ENCODE data around the gene ILKAP.

ILKAP gene

GRCh38 chr2:238231809-238232208, 28.3 kb upstream of the ILKAP start:
- no peaks in the 10 kb centered on the region for H3K9me3 ChIP-seq (replicated peaks; ENCODE audit: insufficient read depth, low read length)
- no peak overlapping the region for H3K4me3 ChIP-seq (ENCODE audit: low read length)
- no peaks in the 10 kb centered on the region for H3K4me1 ChIP-seq (ENCODE audit: low read length)
- TF ChIP-seq EZH2 (optimal IDR thresholded peaks at IDR 0.05; ENCODE audit: low read depth, low read length) = no peak
- TF ChIP-seq EZH2phosphoT487 (IDR thresholded peaks at IDR 0.05; ENCODE audit: low read length) = no peak
- TF ChIP-seq CTCF (IDR thresholded peaks at IDR 0.05; ENCODE audit: low read length) = no peak
- H3K4me2 ChIP-seq (ENCODE audit: low read depth, low read length) = peak overlapping the region; percentile 81; the same call in 1 of the 2 replicates
- H3K79me2 ChIP-seq (ENCODE audit: low read length) = no peaks in the 10 kb centered on the region
- H2AFZ ChIP-seq (ENCODE audit: low read length) = no peak overlapping the region
- no peaks in the 10 kb centered on the region for H3K9me2 ChIP-seq (replicated peaks; ENCODE audit: insufficient read depth, low read length)
- H3K27ac ChIP-seq (ENCODE audit: low read length) = no peak overlapping the region
- no peak overlapping the region for H3K9ac ChIP-seq (ENCODE audit: low read length)
- no peaks in the 10 kb centered on the region for H3K36me3 ChIP-seq (replicated peaks; ENCODE audit: insufficient read depth, low read length)
- H4K20me1 ChIP-seq (ENCODE audit: insufficient read depth, low read length) = no peaks in the 10 kb centered on the region
- no peak for DNase-seq
- H3F3A ChIP-seq (ENCODE audit: insufficient read depth, low read length) = no peaks in the 10 kb centered on the region
- peaks cover 8% of the 10 kb centered on the region for H3K27me3 ChIP-seq (replicated peaks; ENCODE audit: insufficient read depth, low read length)

DNA sequence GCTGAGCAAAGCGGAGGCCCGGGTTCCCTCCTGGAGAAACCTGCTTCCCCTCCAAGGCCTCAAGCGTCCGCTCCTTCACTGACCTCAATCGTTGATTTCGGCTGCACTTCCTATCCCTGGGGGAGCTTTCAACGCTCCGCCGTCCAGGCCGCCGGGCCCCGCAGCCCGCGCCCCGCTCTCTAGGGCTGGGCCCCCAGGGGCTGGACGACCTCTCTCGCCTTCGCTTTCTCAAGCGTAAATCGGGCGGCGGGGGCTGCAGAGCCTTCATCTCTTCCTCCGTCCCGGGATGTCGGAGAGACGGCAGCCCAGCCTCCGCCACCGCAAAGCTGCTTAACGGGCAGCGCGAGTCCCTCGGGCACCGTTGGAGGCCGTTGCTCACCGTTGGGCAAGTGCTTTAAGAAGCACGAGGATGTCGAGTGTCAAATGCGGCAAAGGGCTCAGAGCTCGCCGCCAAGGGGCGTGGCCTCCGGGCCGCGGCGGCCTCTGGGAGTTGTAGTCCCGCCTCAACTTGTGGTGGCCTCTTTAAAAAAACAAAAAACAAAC, 27.8 kb upstream of the ILKAP start:
- H2AFZ ChIP-seq (ENCODE audit: low read length) = peak overlapping the region; percentile 63; the same call in 1 of the 2 replicates

DNA sequence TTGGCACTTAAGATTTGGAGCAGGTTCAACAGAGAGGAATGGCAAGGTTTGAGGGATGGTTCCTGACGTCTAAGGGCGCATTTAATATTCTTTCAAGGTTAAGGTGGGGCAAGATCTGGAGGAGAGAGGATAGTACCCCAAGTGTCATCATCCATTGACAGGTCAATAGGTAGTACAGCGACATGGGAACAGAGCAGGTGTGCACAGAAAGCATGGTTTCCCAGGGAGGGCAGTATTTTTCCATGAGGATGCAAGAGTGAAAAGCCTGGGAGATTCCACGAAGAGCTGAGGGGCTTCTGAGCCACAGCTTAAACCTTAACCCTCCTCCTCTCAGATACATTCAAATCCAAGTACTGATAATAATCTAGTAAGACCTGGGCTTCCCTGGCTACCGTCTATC, 27.2 kb upstream of the ILKAP start:
- H3K36me3 ChIP-seq (replicated peaks; ENCODE audit: insufficient read depth, low read length) = no peaks in the 10 kb centered on the region
- H3K4me2 ChIP-seq (ENCODE audit: low read depth, low read length) = peak overlapping the region; percentile 81; the same call in 1 of the 2 replicates
- H3F3A ChIP-seq (ENCODE audit: insufficient read depth, low read length) = no peaks in the 10 kb centered on the region
- no peak overlapping the region for H3K27ac ChIP-seq (ENCODE audit: low read length)
- TF ChIP-seq CTCF (IDR thresholded peaks at IDR 0.05; ENCODE audit: low read length) = no peak
- no peak for TF ChIP-seq EZH2 (optimal IDR thresholded peaks at IDR 0.05; ENCODE audit: low read depth, low read length)
- TF ChIP-seq EZH2phosphoT487 (IDR thresholded peaks at IDR 0.05; ENCODE audit: low read length) = no peak
- no peak overlapping the region for H2AFZ ChIP-seq (ENCODE audit: low read length)
- H3K27me3 ChIP-seq (replicated peaks; ENCODE audit: insufficient read depth, low read length) = peaks cover 8% of the 10 kb centered on the region; the same call in 1 of the 2 replicates
- DNase-seq = no peak
- peak overlapping the region; percentile 60; the same call in 1 of the 2 replicates for H3K4me3 ChIP-seq (ENCODE audit: low read length)
- H3K79me2 ChIP-seq (ENCODE audit: low read length) = no peaks in the 10 kb centered on the region
- no peak overlapping the region for H3K9ac ChIP-seq (ENCODE audit: low read length)
- no peaks in the 10 kb centered on the region for H3K9me2 ChIP-seq (replicated peaks; ENCODE audit: insufficient read depth, low read length)
- H3K4me1 ChIP-seq (ENCODE audit: low read length) = no peaks in the 10 kb centered on the region
- no peaks in the 10 kb centered on the region for H4K20me1 ChIP-seq (ENCODE audit: insufficient read depth, low read length)
- H3K9me3 ChIP-seq (replicated peaks; ENCODE audit: insufficient read depth, low read length) = no peaks in the 10 kb centered on the region

More for the DNA sequence above, 27.8 kb upstream of the ILKAP start:
- Histone ChIP-seq H3K27ac (ENCODE audit: low read length) (no peak overlapping the region), H3F3A (ENCODE audit: insufficient read depth, low read length) (no peaks in the 10 kb centered on the region), H3K4me3 (ENCODE audit: low read length) (peak overlapping the region; percentile 60), H4K20me1 (ENCODE audit: insufficient read depth, low read length) (no peaks in the 10 kb centered on the region), H3K4me2 (ENCODE audit: low read depth, low read length) (peak overlapping the region; percentile 81), H3K9ac (ENCODE audit: low read length) (no peak overlapping the region; the same call in 1 of the 2 replicates), H3K9me2 (replicated peaks; ENCODE audit: insufficient read depth, low read length) (no peaks in the 10 kb centered on the region), H3K4me1 (ENCODE audit: low read length) (no peaks in the 10 kb centered on the region), H3K9me3 (replicated peaks; ENCODE audit: insufficient read depth, low read length) (no peaks in the 10 kb centered on the region), H3K27me3 (replicated peaks; ENCODE audit: insufficient read depth, low read length) (peaks cover 8% of the 10 kb centered on the region), H3K79me2 (ENCODE audit: low read length) (no peaks in the 10 kb centered on the region), H3K36me3 (replicated peaks; ENCODE audit: insufficient read depth, low read length) (no peaks in the 10 kb centered on the region)
- TF ChIP-seq EZH2phosphoT487 (IDR thresholded peaks at IDR 0.05; ENCODE audit: low read length) (no peak), CTCF (IDR thresholded peaks at IDR 0.05; ENCODE audit: low read length) (no peak), EZH2 (optimal IDR thresholded peaks at IDR 0.05; ENCODE audit: low read depth, low read length) (no peak)
- DNase-seq = peak; percentile 77

Data from MM.1S (cell line).